K562 (cell line): ENCODE data around the gene RUVBL2. TPM values are rescaled to one million over a fixed set of nuclear protein-coding genes. Genes with fewer than 3 reads are reported as not detected.

ENCODE experiments used
- CAMTA2 ChIP-seq: fragments of 250-450 bp; sonication (Bioruptor Pico); conservative IDR thresholded peaks from 2 replicates; pipeline ENCODE4 v1.5.1; 2022
- CBFA2T2 ChIP-seq: fragments of 450-650 bp; conservative IDR thresholded peaks from 2 replicates; pipeline ENCODE4 v1.6.1; 2017; ENCODE audit warnings: mild to moderate bottlenecking
- CGGBP1 ChIP-seq: fragments of 250-450 bp; sonication (Bioruptor Pico); IDR thresholded peaks from 2 replicates; pipeline ENCODE4 v1.9.0; 2021; ENCODE audit warnings: mild to moderate bottlenecking
- CHD2 ChIP-seq: IDR thresholded peaks from 2 replicates; pipeline ENCODE4 v1.6.1; 2011; ENCODE audit warnings: low read depth, low read length
- CTBP1 ChIP-seq: fragments of 450-650 bp; IDR thresholded peaks from 2 replicates; pipeline ENCODE4 v1.6.1; 2016; ENCODE audit warnings: borderline replicate concordance
- ESRRB ChIP-seq: fragments of 250-450 bp; sonication (Bioruptor Pico); IDR thresholded peaks from 2 replicates; pipeline ENCODE4 v1.5.0; 2020; ENCODE audit warnings: mild to moderate bottlenecking, moderate library complexity, borderline replicate concordance
- KDM5B ChIP-seq: fragments of 200-600 bp; sonication (generic); IDR thresholded peaks from 2 replicates; pipeline ENCODE4 v1.6.1; 2012; ENCODE audit warnings: low read depth, mild to moderate bottlenecking, moderate library complexity, low read length, control low read depth, inconsistent platforms; ENCODE audit not compliant: insufficient replicate concordance
- MAFF ChIP-seq: IDR thresholded peaks from 2 replicates; pipeline ENCODE4 v1.6.1; 2012; ENCODE audit warnings: low read length, improper control_type of control experiment
- MLLT1 ChIP-seq, 2 experiments: fragments of 450-650 bp; IDR thresholded peaks; 2 replicates each; pipeline ENCODE4 v1.6.1; 2016
- NFATC3 ChIP-seq: fragments of 450-650 bp; IDR thresholded peaks from 2 replicates; pipeline ENCODE4 v1.6.1; 2017; ENCODE audit warnings: mild to moderate bottlenecking
- PHTF2 ChIP-seq: fragments of 250-450 bp; sonication (Bioruptor Pico); IDR thresholded peaks from 2 replicates; pipeline ENCODE4 v1.5.0; 2021; ENCODE audit warnings: mild to moderate bottlenecking
- TBL1XR1 ChIP-seq, 2 experiments: IDR thresholded peaks; 2 replicates each; pipeline ENCODE4 v1.6.1; 2012; ENCODE audit warnings: improper control_type of control experiment in 2 of 2, low read length in 2 of 2, mild to moderate bottlenecking in 1 of 2
- TBP ChIP-seq: optimal IDR thresholded peaks from 2 replicates; pipeline ENCODE3; 2011; ENCODE audit warnings: low read depth, low read length, improper control_type of control experiment
- TEAD4 ChIP-seq, 2 experiments: sonication (generic) in 1 of 2; formaldehyde crosslinking in 1 of 2; IDR thresholded peaks; 2 replicates each; pipeline versions ENCODE4 v1.6.1 to v1.8.0; 2012 to 2022; ENCODE audit warnings: borderline replicate concordance in 1 of 2, inconsistent platforms in 1 of 2, low read length in 1 of 2, mild to moderate bottlenecking in 1 of 2, missing genetic modification reagents in 1 of 2
- USF1 ChIP-seq: sonication (generic); formaldehyde crosslinking; IDR thresholded peaks from 2 replicates; pipeline ENCODE4 v1.9.0; 2022; ENCODE audit warnings: mild to moderate bottlenecking, missing genetic modification reagents
- ZBTB7A ChIP-seq: IDR thresholded peaks from 2 replicates; pipeline ENCODE4 v1.6.1; 2011; ENCODE audit warnings: low read depth, mild to moderate bottlenecking, low read length, moderate library complexity, borderline replicate concordance; ENCODE audit not compliant: control insufficient read depth
- ZC3H4 ChIP-seq: sonication (generic); formaldehyde crosslinking; IDR thresholded peaks from 2 replicates; pipeline ENCODE4 v1.9.0; 2021; ENCODE audit warnings: missing genetic modification reagents, borderline replicate concordance
- ZNF780A ChIP-seq: fragments of 250-450 bp; sonication (Bioruptor Pico); IDR thresholded peaks from 2 replicates; pipeline ENCODE4 v1.5.0; 2021; ENCODE audit warnings: mild to moderate bottlenecking
- polyA plus RNA-seq, 8 experiments: library from polyadenylated mRNA; depleted of rRNA in 4 of 8; stranded (reverse) in 5 of 8; unstranded in 3 of 8; fragments of >200 nt; fragmentation: Nextera tagmentation in 2 of 8; fragmentation: Illumina TruSeq in 1 of 8; extraction: Ambion mirVana in 2 of 8; extraction: Trizol in 1 of 8; gene quantifications; 2 replicates each; pipeline versions ENCODE4 v1.2.1 to v1.2.3, GENCODE V29; 2011 to 2014; ENCODE audit warnings: inconsistent platforms in 1 of 8, missing spikeins in 1 of 8
- total RNA-seq, 7 experiments: library from RNA; depleted of rRNA in 6 of 7; stranded (reverse); fragments of >200 nt in 6 of 7; fragmentation: Illumina TruSeq in 2 of 7; extraction: Trizol in 2 of 7; gene quantifications; 2 replicates each; pipeline versions ENCODE4 v1.2.1 to v1.2.3, GENCODE V29; 2011 to 2021; ENCODE audit warnings: low replicate concordance in 1 of 7
- TF ChIP-seq, protein P1 (sequence below): fragments of 450-650 bp; IDR thresholded peaks from 2 replicates; pipeline ENCODE4 v1.6.1; 2016; ENCODE audit warnings: low read depth, mild to moderate bottlenecking, moderate library complexity
- TF ChIP-seq, protein P2 (sequence below): sonication (generic); IDR thresholded peaks from 2 replicates; pipeline ENCODE4 v1.6.1; 2016

The RUVBL2 gene
- total and polyA plus RNA-seq, 9 of the 15 experiments (the other 6 are each of a cell fraction or from before 2014, with no cell fraction given) = 71.4 to 453 (median 237) TPM

DNA sequence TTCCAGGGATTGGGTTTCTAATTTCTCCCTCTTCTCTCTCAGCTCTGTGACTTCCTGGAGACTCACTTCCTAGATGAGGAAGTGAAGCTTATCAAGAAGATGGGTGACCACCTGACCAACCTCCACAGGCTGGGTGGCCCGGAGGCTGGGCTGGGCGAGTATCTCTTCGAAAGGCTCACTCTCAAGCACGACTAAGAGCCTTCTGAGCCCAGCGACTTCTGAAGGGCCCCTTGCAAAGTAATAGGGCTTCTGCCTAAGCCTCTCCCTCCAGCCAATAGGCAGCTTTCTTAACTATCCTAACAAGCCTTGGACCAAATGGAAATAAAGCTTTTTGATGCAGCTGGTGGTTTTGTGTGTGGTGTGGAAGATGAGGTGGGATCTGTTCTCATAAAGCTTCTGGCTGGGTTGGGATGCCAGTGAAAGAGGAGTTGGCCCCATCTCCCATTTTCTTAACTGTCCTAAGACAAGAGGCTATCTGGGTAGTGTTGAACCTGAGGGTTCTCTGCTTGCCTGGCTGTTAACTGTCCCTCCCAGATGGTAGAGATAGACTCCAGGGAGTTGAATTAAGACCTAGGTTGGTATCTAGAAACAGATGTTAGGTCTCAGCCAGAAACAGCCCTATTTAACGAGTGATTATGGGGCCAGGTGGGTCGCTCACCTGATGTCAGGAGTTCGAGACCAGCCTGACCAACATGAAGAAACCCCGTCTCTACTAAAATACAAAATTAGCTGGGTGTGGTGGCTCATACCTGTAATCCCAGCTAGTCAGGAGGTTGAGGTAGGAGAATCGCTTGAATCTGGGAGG lies 26.9 kb upstream of the RUVBL2 start (continued):
- TF ChIP-seq TEAD4 (IDR thresholded peaks at IDR 0.05; ENCODE audit: low read length) = peak; percentile 40
- TF ChIP-seq TEAD4 (CRISPR knock-in tag; IDR thresholded peaks at IDR 0.05; ENCODE audit: borderline replicate concordance) = no peak
- TF ChIP-seq, protein P1, sequence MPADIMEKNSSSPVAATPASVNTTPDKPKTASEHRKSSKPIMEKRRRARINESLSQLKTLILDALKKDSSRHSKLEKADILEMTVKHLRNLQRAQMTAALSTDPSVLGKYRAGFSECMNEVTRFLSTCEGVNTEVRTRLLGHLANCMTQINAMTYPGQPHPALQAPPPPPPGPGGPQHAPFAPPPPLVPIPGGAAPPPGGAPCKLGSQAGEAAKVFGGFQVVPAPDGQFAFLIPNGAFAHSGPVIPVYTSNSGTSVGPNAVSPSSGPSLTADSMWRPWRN = no peak
- peak; percentile 48; the same call in 1 of the 2 replicates for TF ChIP-seq CHD2
- 0 out of 2 replicates have a peak, but pooled peaks have one; percentile 47 for TF ChIP-seq ZNF780A
- peak; percentile 14; the same call in 1 of the 2 replicates for TF ChIP-seq CBFA2T2
- peak; percentile 8; the same call in 1 of the 2 replicates for TF ChIP-seq MAFF
- TF ChIP-seq KDM5B = peak; percentile 24
- peak; percentile 48 for TF ChIP-seq ZC3H4 (CRISPR knock-in tag)
- TF ChIP-seq TBL1XR1 (IDR thresholded peaks at IDR 0.05; ENCODE audit: low read length in 2 of 2) = 0 out of 4 replicates have a peak, but pooled peaks have one; percentile 2 to 5
- 0 out of 2 replicates have a peak, but pooled peaks have one; percentile 40 for TF ChIP-seq CGGBP1 (CRISPR knock-in tag)
- TF ChIP-seq USF1 (CRISPR knock-in tag) = peak; percentile 74; the same call in 1 of the 2 replicates
- TF ChIP-seq, protein P2, sequence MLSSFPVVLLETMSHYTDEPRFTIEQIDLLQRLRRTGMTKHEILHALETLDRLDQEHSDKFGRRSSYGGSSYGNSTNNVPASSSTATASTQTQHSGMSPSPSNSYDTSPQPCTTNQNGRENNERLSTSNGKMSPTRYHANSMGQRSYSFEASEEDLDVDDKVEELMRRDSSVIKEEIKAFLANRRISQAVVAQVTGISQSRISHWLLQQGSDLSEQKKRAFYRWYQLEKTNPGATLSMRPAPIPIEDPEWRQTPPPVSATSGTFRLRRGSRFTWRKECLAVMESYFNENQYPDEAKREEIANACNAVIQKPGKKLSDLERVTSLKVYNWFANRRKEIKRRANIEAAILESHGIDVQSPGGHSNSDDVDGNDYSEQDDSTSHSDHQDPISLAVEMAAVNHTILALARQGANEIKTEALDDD = peak; percentile 34; the same call in 1 of the 2 replicates
- TF ChIP-seq TBP = no peak
- TF ChIP-seq PHTF2 (CRISPR knock-in tag) = peak; percentile 42; the same call in 1 of the 2 replicates
- peak; percentile 76; the same call in 1 of the 2 replicates for TF ChIP-seq CAMTA2 (CRISPR knock-in tag)
- TF ChIP-seq ESRRB (CRISPR knock-in tag) = 0 out of 2 replicates have a peak, but pooled peaks have one; percentile 11
- TF ChIP-seq CTBP1 = peak; percentile 33; the same call in 1 of the 2 replicates
- TF ChIP-seq NFATC3 = peak; percentile 25; the same call in 1 of the 2 replicates
- no peak for TF ChIP-seq ZBTB7A
- peak; percentile 8 to 87; a peak in 2 of 4 replicates for TF ChIP-seq MLLT1 (IDR thresholded peaks at IDR 0.05)
